Gastroesophageal sphincter (tissue), 3 donors: Measurements from ENCODE around the gene TCF7L2.

Experiments used
- POLR2A ChIP-seq, 2 donors: fragments of 450-650 bp; IDR thresholded peaks; one replicate each; pipeline ENCODE4 v1.6.1; 2017; ENCODE audit warnings: antibody characterized with exemption in 2 of 2, mild to moderate bottlenecking in 2 of 2, moderate library complexity in 1 of 2
- TF ChIP-seq, protein P1 (sequence below), 4 experiments: fragments of 200-600 bp in 2 of 4; fragments of 450-650 bp in 2 of 4; sonication (generic) in 1 of 4; IDR thresholded peaks; one replicate each; pipeline ENCODE4 v1.5.1; 2017 to 2019; ENCODE audit warnings: antibody characterized with exemption in 4 of 4, mild to moderate bottlenecking in 2 of 4, moderate library complexity in 2 of 4

GRCh38 chr10:112904000-112904399 lies 46.0 kb upstream of the TCF7L2 start:
- TF ChIP-seq POLR2A (IDR thresholded peaks at IDR 0.05), result no peak
- TF ChIP-seq, protein P1, sequence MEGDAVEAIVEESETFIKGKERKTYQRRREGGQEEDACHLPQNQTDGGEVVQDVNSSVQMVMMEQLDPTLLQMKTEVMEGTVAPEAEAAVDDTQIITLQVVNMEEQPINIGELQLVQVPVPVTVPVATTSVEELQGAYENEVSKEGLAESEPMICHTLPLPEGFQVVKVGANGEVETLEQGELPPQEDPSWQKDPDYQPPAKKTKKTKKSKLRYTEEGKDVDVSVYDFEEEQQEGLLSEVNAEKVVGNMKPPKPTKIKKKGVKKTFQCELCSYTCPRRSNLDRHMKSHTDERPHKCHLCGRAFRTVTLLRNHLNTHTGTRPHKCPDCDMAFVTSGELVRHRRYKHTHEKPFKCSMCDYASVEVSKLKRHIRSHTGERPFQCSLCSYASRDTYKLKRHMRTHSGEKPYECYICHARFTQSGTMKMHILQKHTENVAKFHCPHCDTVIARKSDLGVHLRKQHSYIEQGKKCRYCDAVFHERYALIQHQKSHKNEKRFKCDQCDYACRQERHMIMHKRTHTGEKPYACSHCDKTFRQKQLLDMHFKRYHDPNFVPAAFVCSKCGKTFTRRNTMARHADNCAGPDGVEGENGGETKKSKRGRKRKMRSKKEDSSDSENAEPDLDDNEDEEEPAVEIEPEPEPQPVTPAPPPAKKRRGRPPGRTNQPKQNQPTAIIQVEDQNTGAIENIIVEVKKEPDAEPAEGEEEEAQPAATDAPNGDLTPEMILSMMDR (IDR thresholded peaks at IDR 0.05), result no peak
